Calu3 (cell line): ENCODE measurements around the gene MRPL53. TPM values are rescaled to one million over a fixed set of nuclear protein-coding genes. Genes with fewer than 3 reads are reported as not detected.

Experiments used
- BruUV-seq: library from RNA; stranded (reverse); fragments of 400-500 nt; replicated peaks from 2 replicates; lab custom pipeline; 2021; lab: Mats Ljungman, UMichigan
- CTCF ChIA-PET: fragments of 300-600 bp; sonication (Branson Sonifier 250); formaldehyde crosslinking; loops from one replicate; lab custom pipeline; 2022; ENCODE audit warnings: antibody characterized with exemption; lab: Charles Lee
- DNase-seq: peaks from one replicate; pipeline ENCODE4 v3.0.0; 2022
- H3K27ac Mint-ChIP-seq: one replicate; pipeline ENCODE4 v1.8.0; 2022; ENCODE audit warnings: mixed read lengths; ENCODE audit not compliant: unreplicated experiment
- H3K27me3 Mint-ChIP-seq: one replicate; pipeline ENCODE4 v1.8.0; 2022; ENCODE audit warnings: mixed read lengths; ENCODE audit not compliant: unreplicated experiment
- H3K36me3 Mint-ChIP-seq: one replicate; pipeline ENCODE4 v1.8.0; 2022; ENCODE audit warnings: mild to moderate bottlenecking, moderate library complexity, mixed read lengths; ENCODE audit not compliant: insufficient read depth, unreplicated experiment
- H3K4me1 Mint-ChIP-seq: one replicate; pipeline ENCODE4 v1.8.0; 2022; ENCODE audit warnings: mild to moderate bottlenecking, low read depth, mixed read lengths; ENCODE audit not compliant: unreplicated experiment
- H3K4me3 Mint-ChIP-seq: one replicate; pipeline ENCODE4 v1.8.0; 2022; ENCODE audit warnings: mild to moderate bottlenecking, low read depth, moderate library complexity, mixed read lengths; ENCODE audit not compliant: unreplicated experiment
- H3K9me3 Mint-ChIP-seq: one replicate; pipeline ENCODE4 v1.8.0; 2022; ENCODE audit warnings: low read depth, mixed read lengths; ENCODE audit not compliant: unreplicated experiment
- CTCF ChIP-seq: fragments of 200-600 bp; IDR thresholded peaks from one replicate; pipeline ENCODE4 v1.8.0; 2022; ENCODE audit warnings: antibody characterized with exemption; ENCODE audit not compliant: unreplicated experiment
- intact Hi-C: fragments of 100-400 bp; cut with micrococcal nuclease; formaldehyde crosslinking; loops from one replicate; pipeline ENCODE4 v1.10.0; 2022; ENCODE audit not compliant: unreplicated experiment
- total RNA-seq: library from RNA; stranded (reverse); gene quantifications from 2 replicates; pipeline ENCODE4 v1.2.3, GENCODE V29; 2022

MRPL53 gene
- total RNA-seq, 1 experiment from 2014 or later, result 83.7 TPM

- BruUV-seq, result no TSS peak
- Mint-ChIP-seq H3K27ac (no peak within 1 kb of the TSS), H3K36me3 (peaks cover 8% of the 10 kb centered on the region), H3K4me1 (no peaks in the 10 kb centered on the region), H3K27me3 (peaks cover 92% of the 10 kb centered on the region), H3K9me3 (no peaks in the 10 kb centered on the region), H3K4me3 (peak within 1 kb of the TSS; percentile 26)
- DNase-seq, result no peak
- CTCF ChIA-PET, result interaction anchor here (0.6 to 1.0 kb wide), 2 partner anchors 14 to 16 kb away, joined by 3 to 5 read pairs; no protein-coding TSS in a partner anchor
- no peak for TF ChIP-seq CTCF
- intact Hi-C loops, result no loop called here
These were observed 42.1 kb upstream of the MRPL53 start, which contains the start of gene TLX2 for GRCh38 chr2:74514368-74515270. TSS of gene TLX2 (plus strand) at chr2:74514450. CDS start at chr2:74514807, 357 bp downstream.

GRCh38 chr2:74513605-74514367 is 41.3 kb upstream of the MRPL53 start:
- Mint-ChIP-seq H3K9me3 (no peaks in the 10 kb centered on the region), H3K36me3 (peaks cover 8% of the 10 kb centered on the region), H3K27ac (no peak overlapping the region), H3K4me1 (peaks cover under 1% of the 10 kb centered on the region), H3K4me3 (peak overlapping the region; percentile 26), H3K27me3 (peaks cover 92% of the 10 kb centered on the region)
- intact Hi-C loops, result no loop called here
- no TSS peak for BruUV-seq
- no peak for TF ChIP-seq CTCF
- CTCF ChIA-PET, result interaction anchor here (0.6 to 1.4 kb wide), 3 partner anchors 13 to 70 kb away, joined by 3 to 5 read pairs (median 3); no protein-coding TSS in a partner anchor
- DNase-seq, result no peak

- H3K36me3 Mint-ChIP-seq, result peaks cover 13% of the 10 kb centered on the region
- peaks cover 86% of the 10 kb centered on the region for H3K27me3 Mint-ChIP-seq
- H3K4me1 Mint-ChIP-seq, result peaks cover 9% of the 10 kb centered on the region
- DNase-seq, result no peak
- intact Hi-C loops, result no loop called here
- no TSS peak for BruUV-seq
- TF ChIP-seq CTCF, result no peak
- no peak overlapping the region for H3K27ac Mint-ChIP-seq
- H3K9me3 Mint-ChIP-seq, result no peaks in the 10 kb centered on the region
- CTCF ChIA-PET, result interaction anchor here (1.4 kb wide), 1 partner anchor 71 kb away, joined by 3 read pairs; no protein-coding TSS in a partner anchor
- peak overlapping the region; percentile 26 for H3K4me3 Mint-ChIP-seq
These were observed 40.5 kb upstream of the MRPL53 start for GRCh38 chr2:74512744-74513604.
